ENCODE results near the gene SLC5A6. TPM values are rescaled to one million over a fixed set of nuclear protein-coding genes. Genes with fewer than 3 reads are reported as not detected.

SLC5A6 gene
- total RNA-seq, 1 experiment from 2014 or later: 122 TPM

GRCh38 chr2:27150639-27151230, 61.3 kb downstream of the SLC5A6 start:
- Histone ChIP-seq H3K9ac (ENCODE audit: extremely low read depth, insufficient read length, low read length) (no peak overlapping the region), H2AFZ (ENCODE audit: low read length) (no peak overlapping the region), H4K8ac (replicated peaks; ENCODE audit: insufficient read length, low read depth, low read length) (no peak overlapping the region), H3K18ac (ENCODE audit: insufficient read length, low read depth, low read length) (no peak overlapping the region), H2BK120ac (ENCODE audit: low read depth, low read length, poor library complexity, severe bottlenecking) (no peak overlapping the region), H3K27ac (ENCODE audit: insufficient read length, low read depth, low read length) (no peak overlapping the region), H2AK5ac (ENCODE audit: insufficient read length, low read length) (no peak overlapping the region), H3K4me2 (ENCODE audit: insufficient read depth, insufficient read length, low read length) (no peak overlapping the region), H3K79me1 (ENCODE audit: insufficient read depth, low read depth, low read length, poor library complexity, severe bottlenecking) (no peaks in the 10 kb centered on the region), H3K14ac (ENCODE audit: insufficient read depth, low read length) (no peak overlapping the region), H2BK15ac (ENCODE audit: low read depth, low read length) (no peak overlapping the region), H3K56ac (ENCODE audit: insufficient read length, low read depth, low read length) (no peak overlapping the region), H3K27me3 (ENCODE audit: insufficient read depth, low read length) (no peaks in the 10 kb centered on the region), H4K20me1 (ENCODE audit: control insufficient read depth, insufficient read depth, insufficient read length) (no peaks in the 10 kb centered on the region), H3T11ph (ENCODE audit: low read length) (no peak overlapping the region), H3K79me2 (ENCODE audit: insufficient read depth, low read length) (no peaks in the 10 kb centered on the region), H3K23ac (ENCODE audit: insufficient read length, low read depth, low read length) (no peak overlapping the region), H4K5ac (ENCODE audit: insufficient read length, low read depth, low read length) (no peak overlapping the region), H2BK12ac (ENCODE audit: insufficient read length, low read depth, low read length) (no peak overlapping the region), H3K4me1 (ENCODE audit: insufficient read depth, low read length) (no peaks in the 10 kb centered on the region), H3K9me3 (ENCODE audit: control insufficient read depth, low read depth, low read length) (no peaks in the 10 kb centered on the region), H3K4ac (ENCODE audit: low read depth, low read length) (no peak overlapping the region), H3K23me2 (ENCODE audit: insufficient read length, low read depth, low read length, poor library complexity, severe bottlenecking) (no peaks in the 10 kb centered on the region), H4K91ac (ENCODE audit: insufficient read length, low read depth, low read length) (no peak overlapping the region), H2BK5ac (ENCODE audit: insufficient read length, low read length) (no peak overlapping the region), H2BK20ac (ENCODE audit: low read depth, low read length, poor library complexity, severe bottlenecking) (no peak overlapping the region)
- no CpG with 5 or more reads among the region's 8 CpGs for WGBS (ENCODE audit: extremely low coverage, insufficient read length, low lambda C conversion rate)
- Mint-ChIP-seq H3K27me3 (ENCODE audit: low read depth) (peaks cover 2% of the 10 kb centered on the region; the same call in 1 of the 2 replicates), H3K27ac (no peak overlapping the region), H3K4me3 (no peak overlapping the region), H3K36me3 (ENCODE audit: insufficient read depth in 1 of 3, low read depth in 3 of 3) (no peaks in the 10 kb centered on the region), H3K9me3 (peaks cover 0 to 2% of the 10 kb centered on the region in 2 experiments; a peak in 2 of 5 replicates), H3K4me1 (peaks cover 0 to 2% of the 10 kb centered on the region in 2 experiments; a peak in 1 of 4 replicates)
- DNase-seq: no peak
- no peak for TF ChIP-seq CTCF (conservative IDR thresholded peaks at IDR 0.05)

Other genes with a start within 250 kb of the SLC5A6 start
- gene MAPRE3, start 241.6 kb downstream of the SLC5A6 start, total RNA-seq (2021): 1.9 and 2.0 TPM in 2 replicates
- gene TMEM214, start 179.3 kb downstream of the SLC5A6 start, total RNA-seq (2021): 53.9 and 55.3 TPM in 2 replicates
- 55.4 and 58.3 TPM in 2 replicates for gene AGBL5, start 160.6 kb downstream of the SLC5A6 start, total RNA-seq (2021)
- 214 and 215 TPM in 2 replicates for gene OST4, start 140.6 kb downstream of the SLC5A6 start, total RNA-seq (2021)
- 1.2 and 1.8 TPM in 2 replicates for gene EMILIN1, start 133.7 kb downstream of the SLC5A6 start, total RNA-seq (2021)
- gene KHK, start 125.5 kb downstream of the SLC5A6 start, total RNA-seq (2021): 12.1 and 12.2 TPM in 2 replicates
- gene CGREF1, start 93.1 kb downstream of the SLC5A6 start, total RNA-seq (2021): 1.4 and 2.1 TPM in 2 replicates
- 0.31 and 0.61 TPM in 2 replicates for gene ABHD1, start 88.5 kb downstream of the SLC5A6 start, total RNA-seq (2021)
- 43.6 and 45.6 TPM in 2 replicates for gene PREB, start 77.6 kb downstream of the SLC5A6 start, total RNA-seq (2021)
- gene PRR30, start 72.9 kb downstream of the SLC5A6 start, total RNA-seq (2021): not detected in 2 replicates
- not detected in 2 replicates for gene TCF23, start 63.3 kb downstream of the SLC5A6 start, total RNA-seq (2021)
- gene ATRAID, start 227 bp downstream of the SLC5A6 start, total RNA-seq (2021): 106 and 108 TPM in 2 replicates
- gene CAD, start 5.1 kb upstream of the SLC5A6 start, total RNA-seq (2021): 117 and 130 TPM in 2 replicates
- gene SLC30A3, start 50.8 kb upstream of the SLC5A6 start, total RNA-seq (2021): 2.5 and 3.4 TPM in 2 replicates
- 0.37 and 0.44 TPM in 2 replicates for gene DNAJC5G, start 63.2 kb upstream of the SLC5A6 start, total RNA-seq (2021)
- 4.6 and 5.0 TPM in 2 replicates for gene TRIM54, start 70.2 kb upstream of the SLC5A6 start, total RNA-seq (2021)
- gene UCN, start 96.2 kb upstream of the SLC5A6 start, total RNA-seq (2021): 0.77 and 1.5 TPM in 2 replicates
- gene MPV17, start 110.8 kb upstream of the SLC5A6 start, total RNA-seq (2021): 55.4 and 59.4 TPM in 2 replicates
- gene GTF3C2, start 144.5 kb upstream of the SLC5A6 start, total RNA-seq (2021): 109 TPM in 2 replicates
- 62.1 and 67.2 TPM in 2 replicates for gene EIF2B4, start 158.1 kb upstream of the SLC5A6 start, total RNA-seq (2021)
- gene SNX17, start 158.3 kb upstream of the SLC5A6 start, total RNA-seq (2021): 78.1 and 81.1 TPM in 2 replicates
- 24.8 and 26.5 TPM in 2 replicates for gene ZNF513, start 168.5 kb upstream of the SLC5A6 start, total RNA-seq (2021)
- 146 and 150 TPM in 2 replicates for gene PPM1G, start 197.3 kb upstream of the SLC5A6 start, total RNA-seq (2021)
- 140 TPM in 2 replicates for gene NRBP1, start 216.4 kb upstream of the SLC5A6 start, total RNA-seq (2021)
- 49.9 and 57.3 TPM in 2 replicates for gene KRTCAP3, start 230.1 kb upstream of the SLC5A6 start, total RNA-seq (2021)